Activated B cell treated with CpG ODN at 0.5 μM for 24 hours (primary cell): ENCODE data around the gene DSCAML1. TPM values are rescaled to one million over a fixed set of nuclear protein-coding genes. Genes with fewer than 3 reads are reported as not detected.

ENCODE experiments used
- ATAC-seq: fragments of 200-7000 bp; cut with Tn5 transposase; one replicate; pipeline ENCODE4 v1.10.0; 2021; ENCODE audit warnings: low read depth, mild to moderate bottlenecking, moderate library complexity
- CTCF ChIA-PET: fragments of 350-600 bp; sonication (Branson Sonifier 250); formaldehyde crosslinking; loops from one replicate; lab custom pipeline; 2021; ENCODE audit warnings: antibody characterized with exemption; lab: Charles Lee
- POLR2A ChIA-PET: fragments of 350-600 bp; sonication (Branson Sonifier 250); formaldehyde crosslinking; loops from one replicate; lab custom pipeline; 2021; ENCODE audit warnings: antibody characterized with exemption; lab: Charles Lee
- DNase-seq: peaks from one replicate; pipeline ENCODE4 v3.0.0; 2022
- H3K27ac Mint-ChIP-seq: one replicate; pipeline ENCODE4 v1.8.0; 2020; ENCODE audit warnings: mixed read lengths
- H3K27me3 Mint-ChIP-seq: one replicate; pipeline ENCODE4 v1.8.0; 2021; ENCODE audit warnings: mixed read lengths
- H3K36me3 Mint-ChIP-seq: one replicate; pipeline ENCODE4 v1.8.0; 2021; ENCODE audit warnings: low read depth, mixed read lengths
- H3K4me1 Mint-ChIP-seq: one replicate; pipeline ENCODE4 v1.8.0; 2021; ENCODE audit warnings: mixed read lengths
- H3K4me3 Mint-ChIP-seq: one replicate; pipeline ENCODE4 v1.8.0; 2020; ENCODE audit warnings: mild to moderate bottlenecking, mixed read lengths
- H3K9me3 Mint-ChIP-seq: one replicate; pipeline ENCODE4 v1.8.0; 2020; ENCODE audit warnings: mixed read lengths
- intact Hi-C: fragments of 100-400 bp; cut with micrococcal nuclease; formaldehyde crosslinking; loops from one replicate; pipeline ENCODE4 v1.15.1; 2024
- total RNA-seq: library from RNA; stranded (reverse); gene quantifications from 2 replicates; pipeline ENCODE4 v1.2.3, GENCODE V29; 2022
- TF ChIP-seq, protein P1 (sequence below): fragments of 200-600 bp; IDR thresholded peaks from one replicate; pipeline ENCODE4 v1.8.0; 2022; ENCODE audit warnings: antibody characterized with exemption, mild to moderate bottlenecking

Gene DSCAML1
- total RNA-seq, 1 donor from 2014 or later, result 3.6 TPM

DNA sequence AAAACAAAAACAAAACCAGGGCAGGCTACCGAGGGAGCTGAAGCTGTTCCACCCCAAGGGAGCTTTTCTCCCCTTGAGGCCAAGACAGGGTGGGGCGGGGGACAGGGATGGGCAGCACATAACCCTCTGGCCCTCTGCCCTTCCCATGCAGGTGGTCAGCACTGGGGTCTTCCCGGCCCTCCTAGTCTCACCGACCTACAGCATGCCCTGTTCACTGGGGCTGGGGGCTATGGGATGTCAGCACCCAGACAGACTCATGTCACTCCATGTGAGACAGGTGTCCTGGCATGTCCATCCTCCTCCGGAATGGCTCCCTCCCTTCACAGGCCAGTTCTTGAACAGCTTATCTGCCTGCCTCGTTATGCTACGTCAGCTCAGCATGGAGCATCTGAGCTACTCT lies 51.7 kb downstream of the DSCAML1 start:
- ChIA-PET POLR2A (no interaction called here), CTCF (no interaction called here)
- Mint-ChIP-seq H3K27me3 (peaks cover 30% of the 10 kb centered on the region), H3K4me1 (no peaks in the 10 kb centered on the region), H3K9me3 (no peaks in the 10 kb centered on the region), H3K4me3 (no peak overlapping the region), H3K36me3 (no peaks in the 10 kb centered on the region), H3K27ac (no peak overlapping the region)
- TF ChIP-seq, protein P1, sequence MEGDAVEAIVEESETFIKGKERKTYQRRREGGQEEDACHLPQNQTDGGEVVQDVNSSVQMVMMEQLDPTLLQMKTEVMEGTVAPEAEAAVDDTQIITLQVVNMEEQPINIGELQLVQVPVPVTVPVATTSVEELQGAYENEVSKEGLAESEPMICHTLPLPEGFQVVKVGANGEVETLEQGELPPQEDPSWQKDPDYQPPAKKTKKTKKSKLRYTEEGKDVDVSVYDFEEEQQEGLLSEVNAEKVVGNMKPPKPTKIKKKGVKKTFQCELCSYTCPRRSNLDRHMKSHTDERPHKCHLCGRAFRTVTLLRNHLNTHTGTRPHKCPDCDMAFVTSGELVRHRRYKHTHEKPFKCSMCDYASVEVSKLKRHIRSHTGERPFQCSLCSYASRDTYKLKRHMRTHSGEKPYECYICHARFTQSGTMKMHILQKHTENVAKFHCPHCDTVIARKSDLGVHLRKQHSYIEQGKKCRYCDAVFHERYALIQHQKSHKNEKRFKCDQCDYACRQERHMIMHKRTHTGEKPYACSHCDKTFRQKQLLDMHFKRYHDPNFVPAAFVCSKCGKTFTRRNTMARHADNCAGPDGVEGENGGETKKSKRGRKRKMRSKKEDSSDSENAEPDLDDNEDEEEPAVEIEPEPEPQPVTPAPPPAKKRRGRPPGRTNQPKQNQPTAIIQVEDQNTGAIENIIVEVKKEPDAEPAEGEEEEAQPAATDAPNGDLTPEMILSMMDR, result no peak
- DNase-seq (no peak), ATAC-seq (no peak)
- intact Hi-C loops, result no loop called here

DNA sequence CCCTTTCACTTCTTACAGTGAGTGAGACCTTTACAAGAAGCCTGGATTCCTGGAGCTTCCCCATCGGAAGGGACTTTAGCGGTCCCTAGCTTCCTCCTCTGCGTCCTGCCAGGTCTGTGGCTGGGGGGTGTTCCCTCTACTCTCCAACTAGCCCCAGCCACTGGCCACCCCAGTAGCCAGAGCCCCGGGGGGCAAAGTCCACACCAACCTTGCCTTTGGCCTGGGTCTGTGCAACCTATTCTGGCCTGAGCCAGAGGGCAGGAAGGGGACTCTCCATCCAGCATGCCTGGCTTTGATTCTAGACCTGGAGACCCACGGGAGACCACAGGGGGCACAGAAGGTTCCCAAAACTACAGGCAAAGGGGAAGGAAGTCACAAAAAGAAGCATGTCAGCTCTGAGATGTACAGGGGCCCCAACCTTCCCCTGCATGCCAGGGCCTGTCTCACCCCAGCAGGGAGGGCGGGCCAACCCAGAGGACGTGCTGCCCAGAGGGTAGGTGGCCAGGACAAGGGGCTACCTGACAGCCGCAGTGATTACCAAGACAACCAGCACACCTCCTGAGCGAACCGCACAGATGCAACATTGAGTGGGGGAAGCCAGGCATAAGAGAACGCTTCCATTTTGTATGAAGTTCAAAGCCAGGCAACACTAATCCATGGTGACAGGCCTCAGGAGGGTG lies 52.4 kb downstream of the DSCAML1 start:
- CTCF ChIA-PET, result no interaction called here
- H3K27me3 Mint-ChIP-seq, result peaks cover 33% of the 10 kb centered on the region
- no peak for ATAC-seq

DNA sequence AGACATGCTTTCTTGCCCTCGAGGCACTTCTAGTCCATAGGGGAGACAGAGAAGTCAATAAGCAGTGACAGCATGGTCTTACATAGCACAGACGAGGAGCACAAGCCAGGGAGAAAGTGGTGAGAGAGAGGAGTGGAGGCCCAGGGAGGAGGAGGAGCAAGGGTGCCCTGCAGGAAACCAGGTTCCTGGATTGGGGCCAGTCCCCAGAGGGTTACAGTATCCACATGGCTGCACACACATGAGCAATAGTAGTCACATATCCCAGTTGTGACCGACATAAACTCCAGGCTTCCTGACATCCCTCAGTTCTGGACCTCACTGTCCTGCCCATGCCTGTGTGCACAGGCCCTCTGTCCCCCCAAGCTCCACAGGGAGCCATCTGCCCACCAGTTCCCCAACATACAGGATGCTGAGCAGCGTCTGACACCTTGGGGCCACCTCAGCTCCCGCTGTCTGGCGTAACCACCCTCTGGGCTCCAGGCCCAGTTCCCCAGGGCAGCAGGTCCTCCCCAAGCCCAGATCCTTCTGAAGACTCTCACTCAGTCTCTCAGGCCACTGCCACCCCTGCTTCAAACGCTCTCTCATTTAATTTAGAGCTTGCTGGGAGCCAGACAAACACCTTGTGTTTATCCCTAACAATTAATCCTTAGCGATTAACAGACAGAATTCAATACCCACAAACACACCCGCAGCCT lies 53.7 kb downstream of the DSCAML1 start:
- H3K27me3 Mint-ChIP-seq, result peaks cover 43% of the 10 kb centered on the region

More for the DNA sequence above, 52.4 kb downstream of the DSCAML1 start:
- Mint-ChIP-seq H3K27ac (no peak overlapping the region), H3K36me3 (no peaks in the 10 kb centered on the region), H3K4me1 (no peaks in the 10 kb centered on the region), H3K9me3 (no peaks in the 10 kb centered on the region), H3K4me3 (no peak overlapping the region)
- intact Hi-C loops, result no loop called here
- no peak for DNase-seq
- TF ChIP-seq, protein P1, result no peak
- POLR2A ChIA-PET, result no interaction called here

DNA sequence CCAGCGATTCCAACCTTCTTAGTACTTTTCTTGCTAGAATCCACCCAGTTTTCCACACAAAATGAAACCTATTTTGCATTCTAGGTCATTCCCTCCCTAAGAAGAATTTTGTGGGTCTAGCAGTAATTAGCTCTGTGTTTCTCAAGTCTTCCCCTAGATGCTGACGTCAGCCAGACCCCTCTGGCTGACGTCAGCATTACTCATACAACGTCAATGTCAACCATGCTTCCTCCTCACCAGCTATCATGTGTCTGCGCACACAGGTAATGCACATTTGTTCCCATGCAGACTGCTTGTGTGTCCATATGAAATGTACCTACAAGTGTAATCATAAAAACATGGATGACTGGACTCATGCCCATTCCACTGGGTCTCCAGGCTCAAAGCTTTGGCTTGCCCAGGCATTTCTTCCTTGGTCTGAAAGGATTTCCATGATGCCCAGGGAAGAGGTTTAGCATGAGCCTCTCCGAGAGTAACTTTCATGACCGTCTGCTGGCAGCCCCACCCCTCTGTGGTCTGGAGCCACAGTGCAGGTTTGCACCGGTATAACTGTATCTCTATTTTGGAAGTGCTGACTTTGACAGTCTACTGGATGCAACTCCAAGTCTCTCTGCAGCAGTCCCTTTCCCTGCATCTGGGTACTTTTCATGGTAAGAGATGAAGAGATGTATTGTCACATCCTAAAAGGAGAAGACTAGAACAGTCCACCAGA lies 58.6 kb downstream of the DSCAML1 start:
- DNase-seq (no peak), ATAC-seq (no peak)
- ChIA-PET CTCF (no interaction called here), POLR2A (no interaction called here)
- intact Hi-C loops, result no loop called here
- Mint-ChIP-seq H3K27ac (no peak overlapping the region), H3K36me3 (no peaks in the 10 kb centered on the region), H3K9me3 (no peaks in the 10 kb centered on the region), H3K4me3 (no peak overlapping the region), H3K4me1 (no peaks in the 10 kb centered on the region), H3K27me3 (peaks cover 42% of the 10 kb centered on the region)
- TF ChIP-seq, protein P1, result no peak

More for the DNA sequence above, 53.7 kb downstream of the DSCAML1 start:
- ChIA-PET CTCF (no interaction called here), POLR2A (no interaction called here)
- TF ChIP-seq, protein P1, result no peak
- ATAC-seq (no peak), DNase-seq (no peak)
- Mint-ChIP-seq H3K36me3 (no peaks in the 10 kb centered on the region), H3K27ac (no peak overlapping the region), H3K9me3 (no peaks in the 10 kb centered on the region), H3K4me3 (no peak overlapping the region), H3K4me1 (no peaks in the 10 kb centered on the region)
- intact Hi-C loops, result no loop called here
